Measurements from ENCODE around the gene PSMC4. TPM values are rescaled to one million over a fixed set of nuclear protein-coding genes. Genes with fewer than 3 reads are reported as not detected.

The PSMC4 gene
- total RNA-seq, result 91.1 TPM

GRCh38 chr19:39970675-39971379 is at the start of gene PSMC4:
PSMC4 (plus strand) TSS chr19:39971165; CDS start chr19:39971203, 38 bp downstream.

DNA sequence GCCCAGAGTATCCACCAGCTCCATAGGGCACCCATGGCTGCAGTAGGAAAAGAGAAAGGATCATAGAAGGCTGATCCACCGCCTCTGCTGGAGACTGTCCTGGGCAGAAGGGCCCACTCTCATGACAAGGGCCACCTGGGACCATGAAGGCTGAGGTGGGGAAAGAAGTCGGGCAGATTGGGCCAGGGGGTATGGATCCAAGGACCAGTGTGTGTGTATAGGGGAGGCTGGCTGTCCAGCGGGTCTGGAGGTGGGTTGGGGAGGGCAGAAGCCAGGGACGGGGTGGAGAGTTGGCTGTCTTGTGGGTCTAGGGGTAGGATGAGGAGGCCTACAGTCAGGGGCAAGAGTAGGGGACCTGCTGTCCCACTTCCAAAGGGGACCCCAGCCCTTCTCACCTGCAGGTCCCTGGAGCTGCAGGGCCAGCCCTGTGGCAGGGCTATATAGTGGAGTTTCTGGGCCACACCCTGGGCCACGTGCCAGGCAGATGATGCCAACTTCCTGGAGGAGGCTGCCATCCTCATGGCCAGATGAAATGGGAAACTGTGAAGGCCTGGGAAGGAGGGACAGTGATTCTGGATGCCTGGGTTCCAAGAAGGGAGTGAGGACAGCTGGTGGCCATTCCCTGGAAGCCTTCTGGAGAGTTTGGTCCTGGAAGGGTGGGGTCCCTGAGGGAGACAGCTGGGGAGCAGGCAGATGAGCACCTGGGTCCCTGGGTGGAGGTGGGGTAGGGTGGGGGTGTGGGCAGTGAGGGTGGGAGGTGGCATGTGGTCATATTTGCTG is 36.2 kb upstream of the PSMC4 start, which contains the start of gene FCGBP:
Gene FCGBP, minus strand, starts transcription at position 51 of the 780 bp plus-strand sequence.

GRCh38 chr19:39996811-39997637 is 26.1 kb downstream of the PSMC4 start, which contains the start of gene ZNF546:
ZNF546 (plus strand) TSS chr19:39997060; CDS start chr19:39998327, 1,267 bp downstream.

Other genes starting within 250 kb of the PSMC4 start
- not detected for gene CLC, start 233.1 kb upstream of the PSMC4 start, total RNA-seq
- gene LEUTX, start 192.3 kb upstream of the PSMC4 start, total RNA-seq, result not detected
- gene DYRK1B, start 137.0 kb upstream of the PSMC4 start, total RNA-seq, result 20.8 TPM
- 120 TPM for gene FBL, start 124.8 kb upstream of the PSMC4 start, total RNA-seq
- gene FCGBP, start 36.5 kb upstream of the PSMC4 start, total RNA-seq, result 3.0 TPM
- 16.1 TPM for gene ZNF546, start 25.9 kb downstream of the PSMC4 start, total RNA-seq
- gene ZNF780B, start 85.1 kb downstream of the PSMC4 start, total RNA-seq, result 40.6 TPM
- gene ZNF780A, start 119.8 kb downstream of the PSMC4 start, total RNA-seq, result 34.6 TPM
- gene MAP3K10, start 220.3 kb downstream of the PSMC4 start, total RNA-seq, result 38.3 TPM
- gene TTC9B, start 247.2 kb downstream of the PSMC4 start, total RNA-seq, result 45.7 TPM

Data from diencephalon (tissue), 1 donor.